ENCODE measurements around the gene COG7.
"Not testable (repeated sequence)": the region's sequence is repeated elsewhere in the genome, so short reads cannot be mapped to it uniquely, and the experiment has no call there.

The COG7 gene

GRCh38 chr16:23388786-23389185 is 64.2 kb downstream of the COG7 start:
- DNase-seq (ENCODE audit: low read depth in 4 of 4, low spot score in 1 of 4) = no peak

- DNase-seq (ENCODE audit: low read depth in 4 of 4, low spot score in 1 of 4) = no peak
Observed at GRCh38 chr16:23387666-23388065, 65.3 kb downstream of the COG7 start.

- DNase-seq (ENCODE audit: low read depth in 4 of 4, low spot score in 1 of 4) = no peak
Observed at GRCh38 chr16:23385441-23385840, 67.5 kb downstream of the COG7 start.

- no peak for DNase-seq (ENCODE audit: low read depth in 4 of 4, low spot score in 1 of 4)
Observed at GRCh38 chr16:23384878-23385277, 68.1 kb downstream of the COG7 start.

GRCh38 chr16:23383881-23384280 is 69.1 kb downstream of the COG7 start:
- DNase-seq (ENCODE audit: low read depth in 4 of 4, low spot score in 1 of 4) = no peak

GRCh38 chr16:23382279-23382678 is 70.7 kb downstream of the COG7 start:
- DNase-seq (ENCODE audit: low read depth in 4 of 4, low spot score in 1 of 4) = no peak

GRCh38 chr16:23381702-23382101 is 71.3 kb downstream of the COG7 start:
- DNase-seq (ENCODE audit: low read depth in 4 of 4, low spot score in 1 of 4) = not testable (repeated sequence)

- no peak for DNase-seq (ENCODE audit: low read depth in 4 of 4, low spot score in 1 of 4)
Observed at GRCh38 chr16:23380501-23380951, 72.5 kb downstream of the COG7 start.

GRCh38 chr16:23379707-23380106 is 73.3 kb downstream of the COG7 start:
- no peak for DNase-seq (ENCODE audit: low read depth in 4 of 4, low spot score in 1 of 4)

GRCh38 chr16:23378921-23379320 is 74.1 kb downstream of the COG7 start:
- no peak for DNase-seq (ENCODE audit: low read depth in 4 of 4, low spot score in 1 of 4)

- DNase-seq (ENCODE audit: low read depth in 4 of 4, low spot score in 1 of 4) = no peak
Observed at GRCh38 chr16:23378256-23378655, 74.7 kb downstream of the COG7 start.

GRCh38 chr16:23377071-23377931 is 75.7 kb downstream of the COG7 start:
- DNase-seq (ENCODE audit: low read depth in 4 of 4, low spot score in 1 of 4) = no peak

- no peak for DNase-seq (ENCODE audit: low read depth in 4 of 4, low spot score in 1 of 4)
Observed at GRCh38 chr16:23375643-23376042, 77.3 kb downstream of the COG7 start.

- no peak for DNase-seq (ENCODE audit: low read depth in 4 of 4, low spot score in 1 of 4)
Observed at GRCh38 chr16:23374721-23375510, 78.1 kb downstream of the COG7 start.

GRCh38 chr16:23373436-23374219 is 79.4 kb downstream of the COG7 start:
- no peak for DNase-seq (ENCODE audit: low read depth in 4 of 4, low spot score in 1 of 4)

GRCh38 chr16:23371368-23371767 is 81.6 kb downstream of the COG7 start:
- DNase-seq (ENCODE audit: low read depth in 4 of 4, low spot score in 1 of 4) = no peak

GRCh38 chr16:23369416-23369815 is 83.6 kb downstream of the COG7 start:
- DNase-seq (ENCODE audit: low read depth in 4 of 4, low spot score in 1 of 4) = no peak

- DNase-seq (ENCODE audit: low read depth in 4 of 4, low spot score in 1 of 4) = no peak
Observed at GRCh38 chr16:23368469-23368868, 84.5 kb downstream of the COG7 start.

- DNase-seq (ENCODE audit: low read depth in 4 of 4, low spot score in 1 of 4) = no peak
Observed at GRCh38 chr16:23367988-23368387, 85.0 kb downstream of the COG7 start.

GRCh38 chr16:23367564-23367963 is 85.4 kb downstream of the COG7 start:
- DNase-seq (ENCODE audit: low read depth in 4 of 4, low spot score in 1 of 4) = no peak

- not testable (repeated sequence) for DNase-seq (ENCODE audit: low read depth in 4 of 4, low spot score in 1 of 4)
Observed at GRCh38 chr16:23366341-23366740, 86.6 kb downstream of the COG7 start.

Measured in stimulated activated CD4-positive, alpha-beta T cell treated with anti-CD3 and anti-CD28 coated beads, Interleukin-1b, Interleukin-23, amount 100 ng/mL, for 24 hours (primary cell).